HS-5 (cell line): ENCODE data around the gene ATG2A.

ENCODE experiments used
- DNase-seq: peaks from one replicate; pipeline ENCODE4 v3.0.0-alpha.2; 2012; ENCODE audit warnings: low read depth

The ATG2A gene

DNA sequence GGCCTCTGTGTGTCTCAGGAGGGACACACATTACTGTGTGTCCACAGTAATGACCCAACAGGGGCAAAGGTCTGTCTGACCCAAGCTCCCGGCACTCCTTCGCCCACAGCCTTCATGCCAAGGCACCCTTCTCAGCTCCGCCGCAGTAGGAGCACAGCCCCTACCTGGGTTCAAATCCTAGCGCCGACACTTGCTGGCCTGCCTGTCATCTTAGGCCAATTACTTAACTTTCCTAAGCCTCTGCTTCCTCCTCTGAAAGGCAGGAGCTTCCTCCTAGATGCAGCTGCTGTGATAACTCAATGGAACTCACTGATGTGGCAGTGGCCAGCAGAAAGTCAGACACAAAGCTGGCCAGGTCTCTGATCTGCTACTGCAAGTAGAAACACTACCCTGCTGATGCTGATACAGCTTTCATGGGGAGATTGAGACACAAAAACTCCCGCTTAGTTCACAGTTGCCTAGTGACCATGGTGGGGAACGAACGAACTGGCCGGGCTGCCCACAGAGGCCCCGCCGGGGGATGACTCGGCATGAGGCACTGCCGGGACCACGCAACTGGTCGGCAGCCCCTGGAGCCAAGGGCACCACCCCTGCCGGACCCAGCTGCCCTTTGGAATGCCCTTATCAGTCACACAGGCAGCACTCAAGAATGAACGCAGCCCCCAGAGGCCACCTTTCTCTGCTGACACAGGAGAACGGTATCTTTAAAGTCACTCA lies 46.7 kb downstream of the ATG2A start:
- peak; percentile 37 for DNase-seq

DNA sequence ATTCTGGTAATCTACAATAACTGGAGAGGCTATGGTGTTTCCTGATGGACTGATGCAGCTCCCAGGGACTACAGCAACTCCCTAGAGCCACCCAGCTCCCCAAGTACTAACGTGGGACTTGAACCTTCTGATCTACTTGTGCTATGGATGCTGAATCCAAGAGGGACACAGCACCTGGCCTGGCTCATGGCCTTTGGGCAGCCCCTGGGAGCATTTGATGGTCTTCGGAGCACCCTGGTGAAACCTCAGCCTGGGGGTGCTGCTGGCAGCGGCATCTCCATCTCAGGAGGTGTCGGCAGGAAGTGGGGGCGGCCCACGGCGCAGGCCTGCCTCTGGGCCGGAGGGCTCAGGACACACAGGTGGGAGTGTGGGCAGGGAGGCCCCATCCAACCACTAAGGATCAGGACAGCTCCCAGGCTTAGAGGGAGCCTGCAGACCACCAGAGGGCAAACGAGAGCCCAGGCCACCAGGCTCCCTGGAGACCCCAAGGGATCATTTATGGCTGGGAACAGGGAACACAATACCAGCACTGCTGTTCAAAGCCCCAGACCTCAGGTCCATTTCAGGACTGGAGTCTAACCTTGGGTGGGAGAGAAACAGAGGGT lies 47.3 kb downstream of the ATG2A start:
- DNase-seq: no peak

DNA sequence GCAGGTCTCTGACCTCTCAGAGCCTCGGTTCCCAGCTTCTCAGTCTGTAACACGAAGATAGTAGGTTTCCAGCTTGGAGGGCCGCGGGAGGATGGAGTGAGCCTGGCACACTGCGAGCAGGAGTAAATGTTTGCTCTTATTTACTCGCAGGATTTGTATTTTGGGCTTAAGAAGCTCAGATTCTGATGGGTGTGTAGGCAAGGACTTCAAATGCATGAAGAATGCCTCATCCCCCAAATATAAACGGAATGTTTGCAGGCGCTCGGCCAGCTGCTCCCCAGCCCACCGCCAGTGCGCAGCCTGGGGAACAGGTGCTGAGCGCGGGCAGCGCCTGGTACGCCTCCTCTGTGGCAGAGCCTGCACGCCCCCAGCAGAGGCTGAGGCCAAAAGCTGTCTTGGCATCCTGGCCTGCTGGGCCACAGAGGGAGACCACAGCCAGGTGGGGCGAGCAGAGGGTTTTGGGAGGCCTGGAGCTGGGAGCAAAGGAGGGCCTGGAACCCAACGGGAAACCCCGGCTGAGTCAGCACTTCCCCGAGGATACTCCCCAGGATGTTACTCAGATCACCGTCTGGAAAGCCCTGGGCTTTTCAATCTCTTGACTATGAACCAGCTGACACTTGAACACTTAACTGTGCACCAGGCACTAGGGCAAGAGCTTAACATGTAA lies 48.0 kb downstream of the ATG2A start:
- DNase-seq: peak; percentile 87

DNA sequence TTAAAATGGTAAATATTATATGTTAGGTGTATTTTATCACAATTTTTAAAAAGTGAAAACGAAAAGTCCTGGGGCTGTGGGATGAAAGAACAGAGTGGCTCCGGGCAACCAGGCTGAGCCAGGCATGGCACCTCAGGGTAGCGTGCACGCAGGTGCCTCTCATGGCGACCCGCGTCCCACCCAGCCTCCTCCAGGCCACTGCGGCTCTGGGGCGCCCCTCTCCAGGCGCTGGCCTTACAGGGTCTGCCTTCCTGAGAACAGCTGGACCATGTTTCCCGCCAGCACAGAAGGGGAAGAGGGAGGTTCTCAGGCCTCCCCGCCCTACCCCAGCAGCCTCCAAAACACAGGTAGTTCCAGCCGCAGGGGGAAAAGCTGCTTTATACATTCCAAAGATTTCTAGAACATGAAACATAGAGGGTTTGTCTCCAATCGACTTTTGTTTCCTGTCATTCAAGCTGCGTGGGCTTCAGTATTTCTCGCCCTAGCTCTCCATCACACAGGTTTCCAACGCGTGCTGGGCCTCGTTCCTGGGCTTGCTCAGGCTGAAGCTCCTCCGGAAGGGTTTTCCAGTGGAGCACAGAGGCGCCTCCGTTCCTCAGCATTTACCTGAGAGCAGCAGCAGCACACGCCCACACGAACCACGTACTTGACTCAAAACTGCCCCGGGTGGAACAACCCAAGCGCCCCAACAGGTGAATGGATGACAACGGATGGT lies 49.1 kb downstream of the ATG2A start:
- DNase-seq: no peak

DNA sequence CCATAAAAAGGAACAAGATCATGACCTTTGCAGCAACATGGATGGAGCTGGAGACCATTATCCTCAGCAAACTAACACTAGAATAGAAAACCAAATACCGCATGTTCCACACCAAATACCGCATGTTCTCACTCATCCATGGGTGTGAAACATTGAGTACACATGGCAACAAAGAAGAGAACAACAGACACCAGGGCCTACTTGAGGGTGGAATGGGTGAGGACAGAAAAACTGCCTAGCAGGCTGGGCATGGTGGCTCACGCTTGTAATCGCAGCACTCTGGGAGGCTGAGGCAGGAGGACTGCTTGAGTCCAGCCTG lies 50.9 kb downstream of the ATG2A start:
- no peak for DNase-seq

DNA sequence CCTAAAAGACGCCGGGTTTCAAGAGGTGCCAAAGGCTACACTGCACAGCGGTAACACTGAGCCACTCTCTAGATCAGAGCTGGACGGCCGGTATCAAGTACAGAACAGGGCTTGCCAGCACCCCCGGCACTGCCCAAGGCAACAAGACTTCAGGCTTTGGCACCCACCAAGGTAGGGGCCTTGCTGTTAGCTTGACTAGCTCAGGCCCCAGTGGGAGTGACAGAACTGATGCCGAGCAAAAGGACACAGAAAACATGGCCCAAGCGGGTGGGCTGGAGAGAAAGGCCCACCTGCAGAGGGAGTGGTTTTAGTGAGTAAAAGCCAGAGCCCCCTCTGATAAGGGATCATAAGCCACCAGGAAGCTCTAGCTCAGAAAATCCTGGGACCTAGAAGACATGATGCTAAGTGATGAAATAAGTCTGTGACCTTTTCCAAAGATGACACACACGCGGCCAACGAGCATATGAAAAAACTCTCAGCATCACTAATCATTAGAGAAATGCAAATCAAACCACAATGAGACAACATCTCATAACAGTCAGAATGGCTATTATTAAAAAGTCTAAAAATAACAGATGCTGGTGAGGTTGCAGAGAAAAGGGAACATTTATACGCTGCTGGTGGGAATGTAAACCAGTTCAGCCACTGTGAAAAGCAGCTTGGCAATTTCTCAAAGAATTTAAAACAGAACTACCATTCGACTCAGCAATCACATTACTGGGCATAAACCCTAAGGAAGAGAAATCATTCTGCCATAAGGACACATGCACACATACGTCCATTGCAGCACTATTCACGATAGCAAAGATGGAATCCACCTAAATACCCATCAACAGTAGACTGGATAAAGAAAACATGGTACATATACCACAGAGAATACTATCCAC lies 51.5 kb downstream of the ATG2A start:
- DNase-seq: no peak

DNA sequence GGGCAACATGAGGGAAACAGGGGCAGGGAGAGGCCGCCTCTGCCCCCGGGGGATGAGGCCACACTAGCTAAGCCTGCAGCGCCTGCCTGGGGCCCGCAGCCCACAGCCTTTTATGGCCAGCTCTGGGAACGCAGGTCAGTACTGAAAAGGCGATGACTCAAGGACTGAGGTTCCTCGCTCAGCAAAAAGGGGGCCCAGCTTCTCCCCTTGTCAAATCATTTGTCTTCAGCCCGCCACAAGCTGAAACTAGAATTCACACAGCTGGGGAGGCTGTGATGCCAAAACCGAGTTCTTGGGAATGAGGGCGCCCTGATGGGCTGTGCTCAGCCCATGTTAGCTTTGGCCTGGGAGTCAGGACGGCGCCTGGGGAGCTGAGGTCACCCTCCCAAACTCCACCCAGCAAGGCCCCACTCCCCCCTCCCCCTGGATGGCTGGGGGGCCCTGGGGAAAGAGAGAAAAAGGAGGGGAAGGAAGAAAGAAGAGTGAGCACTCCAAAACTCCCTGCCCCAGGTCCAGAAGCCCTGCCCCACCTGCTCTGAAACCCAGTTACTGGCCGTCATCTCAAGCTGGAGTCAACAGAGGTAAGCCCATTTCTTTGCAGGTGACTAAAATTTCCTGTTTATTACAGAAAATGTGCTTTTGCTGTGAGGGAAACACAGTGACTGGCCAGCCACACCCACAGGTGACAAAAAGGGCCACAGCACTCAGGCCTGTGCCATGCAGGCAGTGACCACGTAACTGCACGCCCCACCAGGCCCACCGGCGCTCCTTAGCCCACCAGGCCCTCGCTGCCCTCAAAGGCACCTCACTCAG lies 52.3 kb downstream of the ATG2A start:
- no peak for DNase-seq

DNA sequence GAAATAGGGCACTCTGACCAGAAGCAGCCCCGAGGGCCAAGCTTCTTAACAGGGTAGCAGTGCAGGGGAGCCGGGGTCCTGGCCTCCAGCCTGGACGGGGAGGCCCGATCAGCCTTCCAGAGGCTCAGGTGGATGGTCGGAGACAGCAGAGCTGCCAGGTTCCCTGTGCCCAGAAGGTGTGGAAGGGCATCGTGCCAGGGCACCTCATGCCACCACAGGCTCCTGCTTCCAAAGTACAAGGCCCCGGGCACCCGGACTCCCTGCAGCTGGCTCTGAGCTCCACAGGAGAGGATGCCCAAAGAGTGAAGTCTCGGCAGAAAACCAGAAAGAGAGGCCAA lies 52.9 kb downstream of the ATG2A start:
- DNase-seq: no peak

DNA sequence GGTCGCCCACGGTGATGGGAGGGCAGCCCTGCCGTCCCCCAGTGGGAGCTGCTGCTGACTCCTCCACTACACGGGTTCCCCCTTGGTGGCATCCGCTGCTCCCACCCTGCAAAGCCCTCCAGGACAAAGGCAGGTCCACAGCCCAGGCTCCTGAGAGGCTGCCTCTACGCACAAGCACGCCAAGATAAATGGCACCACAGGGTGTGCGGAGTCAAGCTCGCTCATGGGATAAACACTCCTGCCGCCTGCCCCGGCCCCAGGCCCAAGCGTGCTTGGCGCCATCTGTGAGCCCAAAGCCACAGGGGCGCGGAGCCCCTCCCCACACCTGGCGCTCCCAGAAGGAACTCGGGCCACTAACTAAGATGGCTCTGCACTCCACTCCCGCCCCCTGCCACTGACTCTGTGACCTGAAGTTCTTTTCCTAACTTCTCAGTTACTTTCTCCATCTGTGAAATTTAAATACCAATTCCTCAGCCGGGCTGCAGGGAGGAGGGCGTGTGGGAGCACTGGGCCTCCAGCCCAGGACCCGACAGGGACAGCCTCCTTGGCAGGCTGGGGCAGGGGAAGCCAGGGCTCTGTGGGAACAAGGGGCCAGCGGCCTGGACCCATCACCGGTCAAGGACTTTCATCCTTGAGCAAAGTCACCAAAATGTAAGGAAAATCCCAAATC lies 53.5 kb downstream of the ATG2A start:
- no peak for DNase-seq

DNA sequence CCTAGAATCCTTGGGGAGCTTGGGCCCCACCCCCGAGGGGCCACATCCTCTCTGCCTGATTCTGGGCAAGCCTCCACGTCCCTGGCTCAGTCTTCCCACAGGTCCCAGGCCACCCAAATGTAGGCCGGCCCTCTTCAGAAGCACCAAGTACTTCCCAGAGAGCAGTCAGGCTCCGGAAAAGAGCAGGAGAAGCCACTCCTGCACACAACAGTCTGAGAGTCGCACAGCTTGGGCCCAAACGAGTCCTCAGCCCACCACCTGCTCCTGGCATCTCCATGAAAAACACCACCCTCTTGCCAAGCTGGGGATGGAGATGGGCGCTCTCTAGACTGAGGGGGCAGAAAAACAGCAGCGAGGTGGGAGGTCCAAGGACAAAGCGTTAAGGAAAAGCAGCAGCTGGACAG lies 54.0 kb downstream of the ATG2A start:
- DNase-seq: no peak

DNA sequence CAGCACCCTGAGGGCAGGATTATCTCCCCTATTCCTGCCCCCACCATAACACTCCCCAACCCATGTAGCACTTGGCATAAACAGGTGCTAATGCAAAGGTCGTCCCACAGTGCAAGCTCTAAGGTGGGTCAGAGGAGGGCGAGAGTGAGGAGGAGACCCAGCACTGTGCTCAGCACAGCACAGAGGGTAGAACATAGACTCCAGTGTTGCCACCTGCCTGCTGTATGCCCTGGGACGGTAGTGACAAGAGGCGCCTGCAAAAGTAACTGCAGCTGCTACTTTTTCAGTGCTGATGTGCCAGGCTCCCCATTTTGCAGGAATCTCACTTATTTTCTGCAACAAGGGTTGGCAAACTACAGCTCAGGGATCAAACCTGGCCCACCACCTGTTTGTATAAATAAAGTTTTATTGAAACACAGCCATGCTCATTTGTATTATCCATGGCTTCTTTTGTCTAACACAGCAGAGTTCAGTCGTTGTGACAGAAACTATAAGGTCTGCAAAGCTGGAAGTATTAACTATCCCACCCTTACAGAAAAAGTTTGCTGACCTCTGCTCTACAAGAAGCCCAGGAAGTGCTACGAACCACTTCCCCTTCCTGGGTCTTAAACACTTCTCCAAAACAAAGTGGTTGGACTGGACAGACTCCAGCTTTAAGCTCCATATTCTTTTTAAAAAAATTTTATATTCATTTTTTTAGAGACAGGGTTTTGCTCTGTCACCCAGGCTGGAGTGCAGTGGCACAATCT lies 55.6 kb downstream of the ATG2A start:
- no peak for DNase-seq

DNA sequence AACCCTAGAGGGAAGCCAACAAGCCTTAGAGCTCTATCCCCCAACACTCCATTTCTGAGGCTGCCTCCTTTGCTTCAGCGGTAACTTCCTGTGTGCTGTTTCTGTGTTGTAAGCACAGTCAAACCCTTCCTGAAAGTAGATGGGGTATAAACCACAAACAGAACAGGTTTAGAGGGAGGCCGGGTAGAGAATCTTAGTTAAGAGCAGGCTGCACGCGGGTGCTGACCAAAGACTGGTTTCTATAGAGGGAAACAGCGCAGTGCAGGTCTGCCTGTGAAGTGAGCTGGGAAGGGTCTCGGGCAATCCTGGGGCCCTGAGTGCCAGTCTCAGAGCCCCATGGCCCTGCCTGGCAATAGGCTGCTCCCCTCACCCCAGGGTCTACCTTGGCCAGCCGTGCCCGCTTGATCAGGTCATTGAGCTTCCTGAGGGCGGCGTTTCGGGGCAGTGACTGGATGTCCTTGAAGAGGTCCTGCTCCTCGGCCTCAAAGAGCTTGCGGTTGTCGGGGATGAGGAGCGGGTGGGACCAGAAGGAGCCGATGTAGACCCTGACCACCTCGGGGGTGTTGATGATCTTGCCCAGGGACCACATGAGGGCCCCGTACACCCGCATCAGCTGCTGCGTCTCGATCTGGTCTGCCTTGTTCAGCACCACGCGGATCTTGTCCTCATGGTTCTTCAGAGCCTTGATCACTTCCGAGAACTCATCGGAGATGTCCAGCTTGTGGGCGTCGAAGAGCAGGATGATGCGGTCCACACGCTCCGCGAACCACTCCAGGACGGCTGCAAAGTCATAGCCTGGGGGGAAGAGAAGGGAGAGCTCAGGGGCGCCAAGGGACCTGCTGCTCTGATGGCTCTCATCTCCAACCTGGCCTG lies 57.2 kb downstream of the ATG2A start:
- no peak for DNase-seq

DNA sequence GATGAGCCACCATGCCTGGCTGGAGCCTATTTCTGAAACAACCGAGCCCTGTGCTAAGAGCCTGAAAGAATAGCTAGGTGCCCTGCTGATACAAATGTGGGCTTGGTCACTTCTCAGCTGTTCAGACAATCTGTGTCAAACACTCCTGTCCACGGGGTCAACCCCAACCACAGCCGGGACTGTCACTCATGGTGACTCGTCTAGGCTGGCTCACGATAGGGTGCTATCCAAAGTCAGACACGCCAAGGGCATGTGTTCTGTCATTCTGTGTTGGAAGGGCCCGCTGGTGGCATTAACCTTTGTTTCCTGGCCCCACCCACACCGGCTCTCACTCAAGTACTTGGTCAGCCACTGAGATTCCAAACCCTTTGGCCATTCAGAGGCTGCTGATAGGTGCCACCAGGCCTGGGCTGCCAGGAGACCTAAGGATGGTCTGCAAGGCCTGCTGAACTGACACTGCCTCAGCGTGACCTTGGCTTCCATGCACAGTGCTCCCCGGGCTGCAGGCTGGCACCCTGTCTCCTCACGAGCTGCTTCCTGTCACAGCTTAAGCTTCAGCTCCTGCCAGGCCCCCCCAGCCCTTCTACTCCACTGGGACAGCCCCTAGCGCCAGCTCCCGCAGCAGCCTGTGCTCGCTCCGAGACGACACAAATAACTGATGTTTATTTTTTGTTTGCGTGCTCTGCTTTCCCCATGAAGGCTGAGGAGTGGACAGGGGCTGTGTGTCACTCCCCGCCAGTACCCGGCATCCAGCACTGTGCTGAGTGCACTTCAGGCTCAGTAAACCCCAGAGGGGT lies 58.3 kb downstream of the ATG2A start:
- DNase-seq: no peak

DNA sequence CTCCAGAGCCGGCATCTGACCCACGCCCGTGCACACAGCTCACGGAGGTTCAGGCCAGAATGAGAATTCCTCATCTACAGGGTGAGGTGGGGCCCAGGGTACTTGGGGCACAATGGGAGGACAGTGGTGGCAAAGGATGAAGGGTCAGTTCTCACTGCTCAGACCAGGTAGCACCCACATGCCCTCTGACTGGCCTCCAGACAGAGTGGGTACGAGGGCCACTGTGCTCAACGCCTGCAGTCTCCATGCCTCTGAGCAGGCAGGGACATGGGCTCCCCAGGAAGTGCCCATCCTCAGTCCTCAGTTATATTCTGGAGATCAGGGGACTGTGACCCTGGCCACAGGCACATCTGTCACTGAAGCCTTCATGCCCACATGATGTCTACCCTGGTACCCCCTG lies 59.5 kb downstream of the ATG2A start:
- DNase-seq: no peak

DNA sequence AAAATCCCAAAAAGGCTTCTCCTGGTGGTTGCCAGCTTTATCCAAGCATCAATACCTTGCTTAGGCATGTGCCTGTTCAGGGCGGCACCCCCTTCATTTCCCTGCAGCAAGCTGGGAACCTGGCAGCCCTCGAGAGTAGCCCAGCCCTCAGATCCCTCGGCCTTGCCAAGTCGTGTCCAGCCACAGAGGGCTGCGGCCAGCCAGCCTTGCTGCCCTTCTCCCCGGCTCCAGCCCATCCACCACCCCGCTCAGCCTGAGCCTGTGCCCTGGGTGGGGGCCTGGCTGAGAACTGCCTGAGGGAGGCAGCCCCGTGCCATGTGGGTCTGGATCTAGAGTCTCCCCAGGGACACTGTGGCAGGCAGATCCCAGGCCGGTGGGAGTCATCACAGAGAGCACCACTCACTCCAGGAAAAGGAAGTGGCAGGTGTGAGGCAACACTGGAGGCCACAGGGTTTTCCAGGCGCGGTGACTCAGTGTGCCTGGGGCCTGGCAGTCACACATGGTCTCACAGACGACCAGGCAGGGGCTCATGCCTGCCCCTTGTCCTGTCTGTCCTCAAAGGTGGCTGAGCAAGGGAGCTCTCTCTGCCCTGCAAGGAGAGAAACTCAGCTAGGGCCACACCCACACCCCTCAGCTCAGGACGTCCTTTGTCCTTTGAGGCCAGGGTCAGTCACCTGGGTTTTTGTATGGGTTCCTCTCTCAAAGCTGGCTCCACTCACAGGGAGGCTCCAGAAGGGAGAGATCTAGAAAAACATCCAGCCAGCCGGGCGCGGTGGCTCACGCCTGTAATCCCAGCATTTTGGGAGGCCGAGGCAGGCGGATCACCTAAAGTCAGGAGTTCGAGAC lies 60.4 kb downstream of the ATG2A start:
- DNase-seq: peak; percentile 91

DNA sequence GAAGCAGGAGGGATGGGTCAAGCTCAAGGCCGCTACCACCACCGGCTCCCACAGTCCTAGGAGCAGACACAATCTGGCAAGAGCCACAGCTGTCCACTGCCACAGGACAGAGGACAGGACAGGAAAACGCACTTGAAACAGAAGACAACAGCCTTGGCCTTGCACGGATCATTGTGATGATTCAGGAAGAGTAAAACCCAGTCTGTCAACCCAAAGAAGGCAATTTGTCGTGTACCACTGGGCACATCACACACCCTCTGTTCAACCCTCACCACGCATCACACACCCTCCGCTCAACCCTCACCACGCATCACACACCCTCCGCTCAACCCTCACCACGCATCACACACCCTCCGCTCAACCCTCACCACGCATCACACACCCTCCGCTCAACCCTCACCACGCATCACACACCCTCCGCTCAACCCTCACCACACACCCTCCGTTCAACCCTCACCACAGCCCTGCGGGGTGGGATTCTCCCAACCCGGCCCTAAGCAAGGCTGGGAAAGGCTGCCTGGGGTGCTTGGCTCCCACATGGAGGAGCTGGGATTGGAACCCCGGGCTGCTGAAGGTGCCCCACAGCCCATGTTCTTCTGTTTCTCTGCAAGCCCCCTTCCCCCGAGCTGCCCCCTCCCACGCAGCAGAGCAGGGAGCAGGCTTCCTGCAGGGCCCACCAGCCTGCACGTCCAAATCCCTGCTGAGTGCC lies 61.3 kb downstream of the ATG2A start:
- DNase-seq: no peak
